ENCODE data around the gene MET.

DNA sequence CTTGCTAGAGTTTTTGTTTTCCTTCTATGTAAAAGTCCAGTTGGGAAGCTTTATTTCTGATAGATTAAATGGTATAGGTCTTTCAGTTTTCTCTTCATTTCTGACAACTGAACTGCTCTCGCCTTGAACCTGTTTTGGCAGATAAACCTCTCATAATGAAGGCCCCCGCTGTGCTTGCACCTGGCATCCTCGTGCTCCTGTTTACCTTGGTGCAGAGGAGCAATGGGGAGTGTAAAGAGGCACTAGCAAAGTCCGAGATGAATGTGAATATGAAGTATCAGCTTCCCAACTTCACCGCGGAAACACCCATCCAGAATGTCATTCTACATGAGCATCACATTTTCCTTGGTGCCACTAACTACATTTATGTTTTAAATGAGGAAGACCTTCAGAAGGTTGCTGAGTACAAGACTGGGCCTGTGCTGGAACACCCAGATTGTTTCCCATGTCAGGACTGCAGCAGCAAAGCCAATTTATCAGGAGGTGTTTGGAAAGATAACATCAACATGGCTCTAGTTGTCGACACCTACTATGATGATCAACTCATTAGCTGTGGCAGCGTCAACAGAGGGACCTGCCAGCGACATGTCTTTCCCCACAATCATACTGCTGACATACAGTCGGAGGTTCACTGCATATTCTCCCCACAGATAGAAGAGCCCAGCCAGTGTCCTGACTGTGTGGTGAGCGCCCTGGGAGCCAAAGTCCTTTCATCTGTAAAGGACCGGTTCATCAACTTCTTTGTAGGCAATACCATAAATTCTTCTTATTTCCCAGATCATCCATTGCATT lies 27.1 kb downstream of the MET start:
- TF ChIP-seq, protein P1, sequence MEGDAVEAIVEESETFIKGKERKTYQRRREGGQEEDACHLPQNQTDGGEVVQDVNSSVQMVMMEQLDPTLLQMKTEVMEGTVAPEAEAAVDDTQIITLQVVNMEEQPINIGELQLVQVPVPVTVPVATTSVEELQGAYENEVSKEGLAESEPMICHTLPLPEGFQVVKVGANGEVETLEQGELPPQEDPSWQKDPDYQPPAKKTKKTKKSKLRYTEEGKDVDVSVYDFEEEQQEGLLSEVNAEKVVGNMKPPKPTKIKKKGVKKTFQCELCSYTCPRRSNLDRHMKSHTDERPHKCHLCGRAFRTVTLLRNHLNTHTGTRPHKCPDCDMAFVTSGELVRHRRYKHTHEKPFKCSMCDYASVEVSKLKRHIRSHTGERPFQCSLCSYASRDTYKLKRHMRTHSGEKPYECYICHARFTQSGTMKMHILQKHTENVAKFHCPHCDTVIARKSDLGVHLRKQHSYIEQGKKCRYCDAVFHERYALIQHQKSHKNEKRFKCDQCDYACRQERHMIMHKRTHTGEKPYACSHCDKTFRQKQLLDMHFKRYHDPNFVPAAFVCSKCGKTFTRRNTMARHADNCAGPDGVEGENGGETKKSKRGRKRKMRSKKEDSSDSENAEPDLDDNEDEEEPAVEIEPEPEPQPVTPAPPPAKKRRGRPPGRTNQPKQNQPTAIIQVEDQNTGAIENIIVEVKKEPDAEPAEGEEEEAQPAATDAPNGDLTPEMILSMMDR (IDR thresholded peaks at IDR 0.05): no peak
- no peak for TF ChIP-seq POLR2A (IDR thresholded peaks at IDR 0.05)
- TF ChIP-seq POLR2AphosphoS5 (IDR thresholded peaks at IDR 0.05): no peak
